Stimulated activated effector memory CD8-positive, alpha-beta T cell treated with anti-CD3 and anti-CD28 coated beads, Interleukin-12 subunit alpha, Interleukin-12 subunit beta, amount 100 ng/mL, for 72 hours (primary cell): ENCODE data around the gene TMEM255B.

Experiments
- ATAC-seq: fragments of 150-1000 bp; cut with Tn5 transposase; 2 replicates; pipeline ENCODE4 v1.10.0; 2021
- DNase-seq, 2 donors: peaks; one replicate each; pipeline ENCODE4 v3.0.0; 2021 to 2022; ENCODE audit warnings: low spot score in 2 of 2
- H3K27ac Mint-ChIP-seq: one replicate; pipeline ENCODE4 v1.8.0; 2022; ENCODE audit warnings: mild to moderate bottlenecking, mixed read lengths
- H3K36me3 Mint-ChIP-seq: one replicate; pipeline ENCODE4 v1.8.0; 2022; ENCODE audit warnings: mild to moderate bottlenecking, mixed read lengths
- H3K4me1 Mint-ChIP-seq: one replicate; pipeline ENCODE4 v1.8.0; 2022; ENCODE audit warnings: mixed read lengths
- H3K4me3 Mint-ChIP-seq: one replicate; pipeline ENCODE4 v1.8.0; 2022; ENCODE audit warnings: mild to moderate bottlenecking, mixed read lengths
- H3K9me3 Mint-ChIP-seq: one replicate; pipeline ENCODE4 v1.8.0; 2022; ENCODE audit warnings: mixed read lengths

Gene TMEM255B

GRCh38 chr13:113731192-113732175 is 27.5 kb upstream of the TMEM255B start:
- no peaks in the 10 kb centered on the region for H3K4me1 Mint-ChIP-seq
- ATAC-seq = no peak
- H3K4me3 Mint-ChIP-seq = no peak overlapping the region
- DNase-seq = no peak
- no peaks in the 10 kb centered on the region for H3K9me3 Mint-ChIP-seq
- H3K27ac Mint-ChIP-seq = no peak overlapping the region
- no peaks in the 10 kb centered on the region for H3K36me3 Mint-ChIP-seq

GRCh38 chr13:113732176-113732960 is 26.7 kb upstream of the TMEM255B start:
- DNase-seq (no peak), ATAC-seq (no peak)
- H3K36me3 Mint-ChIP-seq = no peaks in the 10 kb centered on the region
- H3K4me1 Mint-ChIP-seq = no peaks in the 10 kb centered on the region
- no peak overlapping the region for H3K27ac Mint-ChIP-seq
- H3K9me3 Mint-ChIP-seq = no peaks in the 10 kb centered on the region
- H3K4me3 Mint-ChIP-seq = no peak overlapping the region

DNA sequence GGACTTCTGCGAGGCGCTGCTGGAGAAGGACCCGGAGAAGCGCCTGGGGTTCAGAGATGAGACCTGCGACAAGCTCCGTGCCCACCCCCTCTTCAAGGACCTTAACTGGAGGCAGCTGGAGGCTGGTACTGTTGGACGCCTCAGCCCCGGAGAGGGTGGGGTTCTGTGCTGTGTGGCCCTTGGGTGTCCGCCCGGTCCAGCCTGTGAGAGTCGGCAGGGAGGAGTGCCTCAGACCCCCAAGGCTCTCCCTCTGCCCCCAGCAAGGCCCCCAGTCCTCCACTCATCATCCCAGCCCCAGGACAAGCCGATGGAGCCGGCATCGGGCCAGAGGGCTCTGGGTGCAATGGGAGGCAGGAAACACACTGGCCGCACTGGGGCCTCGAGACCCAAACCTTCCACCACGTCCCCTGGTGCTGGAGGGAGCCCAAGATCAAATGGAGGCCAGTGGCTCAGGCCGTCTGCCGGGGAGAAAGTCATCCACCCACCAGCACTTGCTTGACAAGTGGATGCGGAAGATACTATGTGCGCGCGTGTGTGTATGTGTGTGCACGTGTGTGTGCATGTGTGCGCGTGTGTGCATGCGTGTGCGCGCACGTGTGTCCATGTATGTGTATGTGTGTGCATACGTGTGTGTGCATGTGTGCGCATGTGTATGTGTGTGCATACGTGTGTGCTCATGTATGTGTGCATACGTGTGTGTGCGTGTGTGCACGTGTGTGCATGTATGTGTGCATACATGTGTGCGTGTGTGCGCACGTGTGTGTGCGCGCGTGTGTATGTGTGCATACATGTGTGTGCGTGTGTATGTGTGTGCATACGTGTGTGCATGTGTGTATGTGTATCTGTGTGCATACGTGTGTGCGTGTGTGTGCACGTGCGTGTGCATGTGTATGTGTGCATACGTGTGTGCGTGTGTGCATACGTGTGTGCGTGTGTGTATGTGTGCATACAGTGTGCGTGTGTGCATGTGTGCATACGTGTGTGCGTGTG is 25.8 kb upstream of the TMEM255B start:
- ATAC-seq = no peak
- H3K4me1 Mint-ChIP-seq = no peaks in the 10 kb centered on the region

GRCh38 chr13:113734099-113734825 is 24.8 kb upstream of the TMEM255B start:
- Mint-ChIP-seq H3K4me3 (no peak overlapping the region), H3K9me3 (no peaks in the 10 kb centered on the region), H3K36me3 (no peaks in the 10 kb centered on the region), H3K4me1 (no peaks in the 10 kb centered on the region), H3K27ac (no peak overlapping the region)
- no peak for DNase-seq
- ATAC-seq = no peak

More for the DNA sequence above, 25.8 kb upstream of the TMEM255B start:
- Mint-ChIP-seq H3K27ac (no peak overlapping the region), H3K4me3 (no peak overlapping the region), H3K9me3 (no peaks in the 10 kb centered on the region), H3K36me3 (no peaks in the 10 kb centered on the region)
- DNase-seq = no peak

DNA sequence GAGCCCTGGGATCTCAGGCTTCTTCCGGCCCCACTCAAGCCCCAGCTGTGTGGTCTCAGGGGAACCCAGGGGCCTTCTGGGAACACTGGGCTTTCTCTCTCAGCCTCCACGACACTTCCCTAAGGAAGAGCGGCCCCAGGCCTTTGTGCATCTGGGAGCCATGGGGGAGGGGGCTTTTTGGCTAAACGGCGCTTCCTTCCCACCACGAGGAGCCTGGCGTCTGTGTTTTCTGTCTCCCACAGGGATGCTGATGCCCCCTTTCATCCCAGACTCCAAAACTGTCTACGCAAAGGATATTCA is 24.2 kb upstream of the TMEM255B start:
- DNase-seq (no peak), ATAC-seq (no peak)
- Mint-ChIP-seq H3K36me3 (no peaks in the 10 kb centered on the region), H3K4me1 (no peaks in the 10 kb centered on the region), H3K27ac (no peak overlapping the region), H3K4me3 (no peak overlapping the region), H3K9me3 (no peaks in the 10 kb centered on the region)

DNA sequence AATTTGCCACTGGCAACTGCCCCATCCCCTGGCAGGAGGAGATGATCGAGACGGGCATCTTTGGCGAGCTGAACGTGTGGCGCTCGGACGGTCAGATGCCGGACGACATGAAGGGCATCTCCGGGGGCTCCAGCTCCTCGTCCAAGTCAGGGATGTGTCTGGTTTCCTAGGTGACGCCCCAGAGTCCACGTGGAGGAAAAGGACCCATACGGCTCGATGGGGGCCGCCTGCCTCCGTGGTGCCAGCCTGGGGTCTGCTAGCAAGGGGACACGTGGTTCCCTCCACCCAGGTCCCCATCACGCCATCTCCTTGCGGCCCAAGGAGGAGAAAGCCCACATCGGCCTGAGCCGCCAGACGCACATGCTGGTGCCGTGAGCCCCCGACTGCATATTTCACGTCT is 23.8 kb upstream of the TMEM255B start:
- no peaks in the 10 kb centered on the region for H3K9me3 Mint-ChIP-seq
- H3K27ac Mint-ChIP-seq = no peak overlapping the region
- no peaks in the 10 kb centered on the region for H3K4me1 Mint-ChIP-seq
- no peaks in the 10 kb centered on the region for H3K36me3 Mint-ChIP-seq
- no peak for DNase-seq
- ATAC-seq = no peak
- H3K4me3 Mint-ChIP-seq = no peak overlapping the region

- H3K36me3 Mint-ChIP-seq = no peaks in the 10 kb centered on the region
- DNase-seq (no peak), ATAC-seq (no peak)
- H3K9me3 Mint-ChIP-seq = no peaks in the 10 kb centered on the region
- no peak overlapping the region for H3K27ac Mint-ChIP-seq
- H3K4me3 Mint-ChIP-seq = no peak overlapping the region
- peaks cover 4% of the 10 kb centered on the region for H3K4me1 Mint-ChIP-seq
Observed at GRCh38 chr13:113735750-113736149, 23.3 kb upstream of the TMEM255B start.

DNA sequence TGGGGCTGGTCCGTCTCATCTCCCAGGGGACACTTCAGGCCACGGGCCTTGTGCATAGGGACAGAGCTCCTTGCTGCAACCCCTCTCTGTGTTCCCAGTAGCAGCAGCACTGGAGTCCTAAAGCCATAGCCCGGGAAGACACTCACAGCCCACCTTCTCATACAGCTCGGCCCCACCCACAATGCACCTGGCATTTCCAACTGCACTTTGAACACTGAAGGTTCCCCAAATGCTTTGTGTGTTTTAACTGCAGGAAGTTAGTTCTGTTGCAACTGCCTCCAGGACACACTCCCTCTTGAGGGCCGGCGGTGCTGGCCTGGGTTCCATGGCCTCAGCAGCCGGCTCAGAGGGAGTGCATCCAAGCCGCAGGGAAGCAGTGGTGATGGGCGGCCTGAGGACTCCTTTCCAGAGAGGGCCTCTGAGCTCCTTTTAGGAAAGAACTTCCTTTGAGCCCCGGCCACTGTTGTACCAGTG is 22.7 kb upstream of the TMEM255B start:
- no peak overlapping the region for H3K27ac Mint-ChIP-seq
- no peaks in the 10 kb centered on the region for H3K9me3 Mint-ChIP-seq
- no peak overlapping the region for H3K4me3 Mint-ChIP-seq

GRCh38 chr13:113737803-113738202 is 21.2 kb upstream of the TMEM255B start:
- H3K9me3 Mint-ChIP-seq = no peaks in the 10 kb centered on the region
- H3K4me3 Mint-ChIP-seq = no peak overlapping the region
- peaks cover 20% of the 10 kb centered on the region for H3K4me1 Mint-ChIP-seq
- no peak overlapping the region for H3K27ac Mint-ChIP-seq
- DNase-seq (no peak), ATAC-seq (no peak)
- no peaks in the 10 kb centered on the region for H3K36me3 Mint-ChIP-seq

More for the DNA sequence above, 22.7 kb upstream of the TMEM255B start:
- no peaks in the 10 kb centered on the region for H3K36me3 Mint-ChIP-seq
- no peak for ATAC-seq
- H3K4me1 Mint-ChIP-seq = peaks cover 9% of the 10 kb centered on the region
- DNase-seq = no peak

DNA sequence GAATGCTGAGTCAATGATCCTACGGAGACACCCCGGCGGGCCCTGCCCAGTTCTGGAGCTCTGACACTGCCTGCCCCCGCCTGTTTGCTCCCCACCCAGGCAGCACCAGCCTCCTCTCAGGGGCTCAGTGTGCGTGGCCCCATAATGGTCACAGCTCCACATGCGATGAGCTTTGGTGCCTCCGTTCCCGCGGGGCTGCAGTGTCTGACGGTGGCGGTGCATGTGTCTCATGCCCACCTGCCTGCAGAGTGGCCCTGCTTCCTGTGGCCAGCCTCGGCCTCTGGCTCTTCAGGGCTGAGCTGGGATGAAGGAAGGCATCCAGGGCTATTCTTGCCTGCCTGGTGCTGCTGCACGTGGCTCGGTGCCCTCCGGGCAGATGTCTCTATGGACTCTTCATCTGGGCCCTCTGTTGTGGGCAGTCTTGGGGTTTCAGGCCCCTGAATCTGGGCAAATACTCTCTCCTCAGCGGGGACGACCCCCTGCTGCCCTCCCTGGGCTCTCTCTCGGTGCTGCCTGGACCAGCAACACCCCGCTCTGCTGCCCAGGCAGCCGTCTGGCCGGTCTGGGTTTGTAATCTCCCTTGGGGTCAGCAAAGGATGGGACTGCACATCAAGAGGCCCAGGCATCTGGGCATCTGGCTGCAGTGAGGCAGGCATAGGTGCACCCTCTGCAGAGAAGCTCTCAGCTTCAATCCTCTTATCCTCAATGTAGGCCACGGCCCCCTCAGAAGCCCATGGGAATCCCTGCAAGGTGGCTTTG is 19.3 kb upstream of the TMEM255B start:
- no peaks in the 10 kb centered on the region for H3K36me3 Mint-ChIP-seq
- ATAC-seq (no peak), DNase-seq (no peak)
- H3K9me3 Mint-ChIP-seq = no peaks in the 10 kb centered on the region
- no peak overlapping the region for H3K27ac Mint-ChIP-seq
- no peak overlapping the region for H3K4me3 Mint-ChIP-seq
- peaks cover 23% of the 10 kb centered on the region for H3K4me1 Mint-ChIP-seq

- Mint-ChIP-seq H3K4me3 (no peak overlapping the region), H3K27ac (no peak overlapping the region), H3K9me3 (no peaks in the 10 kb centered on the region), H3K36me3 (no peaks in the 10 kb centered on the region), H3K4me1 (peaks cover 27% of the 10 kb centered on the region)
- no peak for ATAC-seq
- no peak for DNase-seq
Observed at GRCh38 chr13:113740286-113740556, 18.8 kb upstream of the TMEM255B start.

GRCh38 chr13:113740661-113741060 is 18.4 kb upstream of the TMEM255B start:
- H3K27ac Mint-ChIP-seq = no peak overlapping the region

GRCh38 chr13:113741191-113741668 is 17.8 kb upstream of the TMEM255B start:
- ATAC-seq (no peak), DNase-seq (no peak)
- Mint-ChIP-seq H3K27ac (no peak overlapping the region), H3K4me1 (peaks cover 27% of the 10 kb centered on the region), H3K4me3 (no peak overlapping the region), H3K9me3 (no peaks in the 10 kb centered on the region), H3K36me3 (no peaks in the 10 kb centered on the region)

More at GRCh38 chr13:113740661-113741060, 18.4 kb upstream of the TMEM255B start:
- Mint-ChIP-seq H3K36me3 (no peaks in the 10 kb centered on the region), H3K4me3 (no peak overlapping the region), H3K4me1 (peaks cover 27% of the 10 kb centered on the region), H3K9me3 (no peaks in the 10 kb centered on the region)
- ATAC-seq (no peak), DNase-seq (no peak)

DNA sequence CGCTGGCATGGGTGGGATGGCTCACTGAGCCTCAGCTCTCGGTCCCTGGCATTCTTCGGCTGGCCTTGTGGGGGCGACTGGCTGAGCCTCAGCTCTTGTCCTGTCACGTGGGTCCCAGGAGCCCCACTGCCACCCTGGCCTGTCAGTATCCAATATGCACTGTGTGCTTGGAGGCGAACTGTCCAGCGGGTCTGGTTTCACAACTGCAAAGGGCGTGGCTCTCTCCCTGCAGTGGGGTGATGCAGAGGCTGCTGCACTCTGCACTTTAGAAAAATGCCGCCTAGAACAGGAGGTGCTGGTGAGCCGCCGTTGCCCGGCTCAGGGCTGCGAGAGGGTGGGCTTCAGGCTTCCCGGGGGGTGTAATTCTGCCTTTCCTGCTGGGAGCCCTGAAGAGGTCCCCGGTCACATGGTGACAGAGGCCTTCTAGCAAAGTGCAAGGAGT is 17.0 kb upstream of the TMEM255B start:
- Mint-ChIP-seq H3K4me3 (no peak overlapping the region), H3K9me3 (no peaks in the 10 kb centered on the region)

More for the DNA sequence above, 17.0 kb upstream of the TMEM255B start:
- ATAC-seq (peak; percentile 65), DNase-seq (no peak)
- peaks cover 27% of the 10 kb centered on the region for H3K4me1 Mint-ChIP-seq
- no peaks in the 10 kb centered on the region for H3K36me3 Mint-ChIP-seq
- no peak overlapping the region for H3K27ac Mint-ChIP-seq
